ENCODE measurements around the gene FAM89B. TPM values are rescaled to one million over a fixed set of nuclear protein-coding genes. Genes with fewer than 3 reads are reported as not detected.

Gene FAM89B
- total RNA-seq, 1 experiment from 2014 or later: 102 TPM

DNA sequence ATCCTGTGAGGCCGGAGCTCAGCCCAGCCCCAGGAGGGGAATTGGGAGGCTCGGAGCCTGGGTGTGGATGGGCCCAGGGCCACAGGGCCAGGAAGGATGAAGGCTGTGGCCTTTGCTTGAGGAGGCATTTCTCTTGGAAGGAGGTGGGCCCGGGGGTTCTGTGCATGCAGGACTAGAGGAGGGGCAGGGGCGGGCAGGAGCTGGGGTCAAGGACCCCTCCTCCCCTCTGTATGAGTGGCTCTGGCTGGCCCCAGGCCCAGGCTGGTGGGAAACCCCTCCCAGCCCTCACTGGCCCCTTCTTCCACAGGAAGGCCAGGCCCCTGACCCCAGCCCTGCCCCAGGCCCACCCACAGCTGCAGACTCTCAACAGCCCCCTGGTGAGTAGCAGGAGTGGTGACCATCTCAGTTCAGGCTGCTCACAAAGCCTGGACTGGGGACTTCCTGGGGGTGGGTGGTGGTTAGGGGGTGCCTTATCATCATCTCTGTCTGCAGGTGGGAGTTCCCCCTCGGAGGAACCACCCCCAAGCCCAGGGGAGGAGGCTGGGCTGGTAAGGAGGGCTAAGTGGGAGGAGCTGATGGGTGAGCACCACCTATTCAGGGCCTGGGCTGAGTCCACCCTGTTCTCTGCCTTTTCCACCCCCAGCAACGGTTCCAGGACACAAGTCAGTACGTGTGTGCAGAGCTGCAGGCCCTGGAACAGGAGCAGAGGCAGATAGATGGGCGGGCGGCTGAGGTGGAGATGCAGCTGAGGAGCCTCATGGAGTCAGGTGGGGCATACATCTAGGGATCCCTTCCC lies 17.3 kb downstream of the FAM89B start:
- intact Hi-C loops (cut with micrococcal nuclease; ENCODE audit: unreplicated experiment): no loop called here

DNA sequence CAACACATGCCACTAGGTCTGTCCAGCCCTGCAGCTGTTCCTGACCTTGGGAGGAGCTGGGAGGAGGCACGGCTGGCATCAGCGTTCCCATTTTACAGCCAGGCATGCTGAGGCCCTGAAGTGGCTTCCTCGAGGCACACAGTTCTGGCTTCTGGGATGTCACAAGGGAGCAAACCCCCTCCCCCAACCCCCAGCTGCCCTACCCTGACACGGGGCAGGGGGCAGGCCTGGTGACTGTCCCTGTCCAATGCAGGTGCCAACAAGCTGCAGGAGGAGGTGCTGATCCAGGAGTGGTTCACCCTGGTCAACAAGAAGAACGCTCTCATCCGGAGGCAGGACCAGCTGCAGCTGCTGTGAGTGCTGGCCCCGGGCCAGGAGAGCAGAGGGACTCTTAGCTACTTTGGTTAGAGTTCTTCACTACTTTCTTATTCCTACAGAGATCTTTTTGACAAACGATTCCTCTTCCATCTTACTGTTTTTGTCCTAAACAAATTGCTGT lies 18.0 kb downstream of the FAM89B start:
- Histone ChIP-seq H3K27me3 (ENCODE audit: control insufficient read depth, insufficient read depth, low read length) (no peaks in the 10 kb centered on the region), H3K4me1 (ENCODE audit: control insufficient read depth, insufficient read depth, low read length) (peaks cover 21% of the 10 kb centered on the region), H3K27ac (ENCODE audit: low read length) (no peak overlapping the region), H3K9me3 (ENCODE audit: control insufficient read depth, insufficient read depth, low read depth, low read length) (no peaks in the 10 kb centered on the region), H3K4me3 (ENCODE audit: low read depth in 2 of 2, low read length in 2 of 2) (no peak overlapping the region), H3K36me3 (ENCODE audit: control insufficient read depth, insufficient read depth, low read length) (peaks cover 6% of the 10 kb centered on the region)
- DNase-seq (ENCODE audit: low read depth, low spot score): no peak
- ChIA-PET CTCF (no interaction called here), POLR2A (interaction anchor here (0.5 kb wide), 1 partner anchor 14 kb away, joined by 5 read pairs; no protein-coding TSS in a partner anchor)
- intact Hi-C loops (cut with micrococcal nuclease; ENCODE audit: unreplicated experiment) (no loop called here), in situ Hi-C loops (cut with HindIII; ENCODE audit: low pct_unique_long_range_greater_than_20kb, low sequenced_read_pairs) (no loop called here)
- BruUV-seq (replicated peaks): no TSS peak
- TF ChIP-seq, protein P1, sequence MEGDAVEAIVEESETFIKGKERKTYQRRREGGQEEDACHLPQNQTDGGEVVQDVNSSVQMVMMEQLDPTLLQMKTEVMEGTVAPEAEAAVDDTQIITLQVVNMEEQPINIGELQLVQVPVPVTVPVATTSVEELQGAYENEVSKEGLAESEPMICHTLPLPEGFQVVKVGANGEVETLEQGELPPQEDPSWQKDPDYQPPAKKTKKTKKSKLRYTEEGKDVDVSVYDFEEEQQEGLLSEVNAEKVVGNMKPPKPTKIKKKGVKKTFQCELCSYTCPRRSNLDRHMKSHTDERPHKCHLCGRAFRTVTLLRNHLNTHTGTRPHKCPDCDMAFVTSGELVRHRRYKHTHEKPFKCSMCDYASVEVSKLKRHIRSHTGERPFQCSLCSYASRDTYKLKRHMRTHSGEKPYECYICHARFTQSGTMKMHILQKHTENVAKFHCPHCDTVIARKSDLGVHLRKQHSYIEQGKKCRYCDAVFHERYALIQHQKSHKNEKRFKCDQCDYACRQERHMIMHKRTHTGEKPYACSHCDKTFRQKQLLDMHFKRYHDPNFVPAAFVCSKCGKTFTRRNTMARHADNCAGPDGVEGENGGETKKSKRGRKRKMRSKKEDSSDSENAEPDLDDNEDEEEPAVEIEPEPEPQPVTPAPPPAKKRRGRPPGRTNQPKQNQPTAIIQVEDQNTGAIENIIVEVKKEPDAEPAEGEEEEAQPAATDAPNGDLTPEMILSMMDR (IDR thresholded peaks at IDR 0.05): no peak
- TF ChIP-seq, protein P2, sequence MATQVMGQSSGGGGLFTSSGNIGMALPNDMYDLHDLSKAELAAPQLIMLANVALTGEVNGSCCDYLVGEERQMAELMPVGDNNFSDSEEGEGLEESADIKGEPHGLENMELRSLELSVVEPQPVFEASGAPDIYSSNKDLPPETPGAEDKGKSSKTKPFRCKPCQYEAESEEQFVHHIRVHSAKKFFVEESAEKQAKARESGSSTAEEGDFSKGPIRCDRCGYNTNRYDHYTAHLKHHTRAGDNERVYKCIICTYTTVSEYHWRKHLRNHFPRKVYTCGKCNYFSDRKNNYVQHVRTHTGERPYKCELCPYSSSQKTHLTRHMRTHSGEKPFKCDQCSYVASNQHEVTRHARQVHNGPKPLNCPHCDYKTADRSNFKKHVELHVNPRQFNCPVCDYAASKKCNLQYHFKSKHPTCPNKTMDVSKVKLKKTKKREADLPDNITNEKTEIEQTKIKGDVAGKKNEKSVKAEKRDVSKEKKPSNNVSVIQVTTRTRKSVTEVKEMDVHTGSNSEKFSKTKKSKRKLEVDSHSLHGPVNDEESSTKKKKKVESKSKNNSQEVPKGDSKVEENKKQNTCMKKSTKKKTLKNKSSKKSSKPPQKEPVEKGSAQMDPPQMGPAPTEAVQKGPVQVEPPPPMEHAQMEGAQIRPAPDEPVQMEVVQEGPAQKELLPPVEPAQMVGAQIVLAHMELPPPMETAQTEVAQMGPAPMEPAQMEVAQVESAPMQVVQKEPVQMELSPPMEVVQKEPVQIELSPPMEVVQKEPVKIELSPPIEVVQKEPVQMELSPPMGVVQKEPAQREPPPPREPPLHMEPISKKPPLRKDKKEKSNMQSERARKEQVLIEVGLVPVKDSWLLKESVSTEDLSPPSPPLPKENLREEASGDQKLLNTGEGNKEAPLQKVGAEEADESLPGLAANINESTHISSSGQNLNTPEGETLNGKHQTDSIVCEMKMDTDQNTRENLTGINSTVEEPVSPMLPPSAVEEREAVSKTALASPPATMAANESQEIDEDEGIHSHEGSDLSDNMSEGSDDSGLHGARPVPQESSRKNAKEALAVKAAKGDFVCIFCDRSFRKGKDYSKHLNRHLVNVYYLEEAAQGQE (IDR thresholded peaks at IDR 0.05; ENCODE audit: insufficient read depth in 1 of 2, low read depth in 2 of 2, low read length in 1 of 2): no peak
- TF ChIP-seq TCF7L2 (IDR thresholded peaks at IDR 0.05; ENCODE audit: low read depth, low read length): no peak
- no peak for ATAC-seq

More for the DNA sequence above, 17.3 kb downstream of the FAM89B start:
- in situ Hi-C loops (cut with HindIII; ENCODE audit: low pct_unique_long_range_greater_than_20kb, low sequenced_read_pairs): no loop called here
- Histone ChIP-seq H3K36me3 (ENCODE audit: control insufficient read depth, insufficient read depth, low read length) (peaks cover 6% of the 10 kb centered on the region), H3K27me3 (ENCODE audit: control insufficient read depth, insufficient read depth, low read length) (no peaks in the 10 kb centered on the region), H3K27ac (ENCODE audit: low read length) (no peak overlapping the region), H3K4me3 (ENCODE audit: low read depth in 2 of 2, low read length in 2 of 2) (no peak overlapping the region), H3K9me3 (ENCODE audit: control insufficient read depth, insufficient read depth, low read depth, low read length) (no peaks in the 10 kb centered on the region), H3K4me1 (ENCODE audit: control insufficient read depth, insufficient read depth, low read length) (peaks cover 17% of the 10 kb centered on the region)
- ChIA-PET POLR2A (interaction anchor here (0.5 kb wide), 1 partner anchor 15 kb away, joined by 5 read pairs; no protein-coding TSS in a partner anchor), CTCF (interaction anchor here (0.5 kb wide), 1 partner anchor 71 kb away, joined by 11 read pairs; no protein-coding TSS in a partner anchor)
- TF ChIP-seq SIN3A (IDR thresholded peaks at IDR 0.05; ENCODE audit: borderline replicate concordance, insufficient read depth, low read depth, low read length) (no peak), TCF7L2 (IDR thresholded peaks at IDR 0.05; ENCODE audit: low read depth, low read length) (no peak), POLR2AphosphoS5 (IDR thresholded peaks at IDR 0.05; ENCODE audit: low read depth, low read length) (no peak)
- TF ChIP-seq, protein P2 (IDR thresholded peaks at IDR 0.05; ENCODE audit: insufficient read depth in 1 of 2, low read depth in 2 of 2, low read length in 1 of 2): no peak
- TF ChIP-seq, protein P1 (IDR thresholded peaks at IDR 0.05): no peak
- ATAC-seq (no peak), DNase-seq (ENCODE audit: low read depth, low spot score) (no peak)
- no TSS peak for BruUV-seq (replicated peaks)
